ENCODE data around the gene POLR2I. TPM values are rescaled to one million over a fixed set of nuclear protein-coding genes. Genes with fewer than 3 reads are reported as not detected.
"Not testable (repeated sequence)": the region's sequence is repeated elsewhere in the genome, so short reads cannot be mapped to it uniquely, and the experiment has no call there.

POLR2I gene
- total RNA-seq, 2 experiments from 2014 or later: 51.2 to 56.4 TPM

DNA sequence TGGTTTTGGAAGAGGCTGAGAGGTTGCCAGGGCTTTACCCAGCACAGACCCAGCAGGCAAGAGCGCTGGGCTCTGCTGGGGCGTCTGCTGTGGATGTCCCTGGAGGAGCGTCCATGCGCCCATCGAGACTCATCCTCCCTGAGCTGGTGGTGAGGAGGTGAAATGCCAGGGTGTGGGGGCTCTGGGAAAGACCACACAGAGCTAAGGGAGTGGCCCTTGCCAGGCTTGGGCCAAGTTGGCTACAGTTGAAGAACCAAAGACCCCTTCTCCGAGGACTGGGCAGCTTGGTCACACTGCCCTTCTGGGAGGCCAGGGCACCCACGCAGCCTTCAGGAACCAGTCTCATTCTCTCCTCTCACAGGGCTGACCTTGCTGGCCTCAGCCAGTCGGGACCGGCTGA, 28.3 kb downstream of the POLR2I start:
- POLR2A ChIA-PET: no interaction called here
- H3K4me1 Mint-ChIP-seq: no peaks in the 10 kb centered on the region
- H3K27ac Mint-ChIP-seq: no peak overlapping the region
- no peak for DNase-seq
- H3K9me3 Mint-ChIP-seq: no peaks in the 10 kb centered on the region
- CTCF ChIA-PET: no interaction called here
- H3K36me3 Mint-ChIP-seq (ENCODE audit: low read depth): peaks cover 63% of the 10 kb centered on the region
- H3K4me3 Mint-ChIP-seq: no peak overlapping the region
- no peaks in the 10 kb centered on the region for H3K27me3 Mint-ChIP-seq

DNA sequence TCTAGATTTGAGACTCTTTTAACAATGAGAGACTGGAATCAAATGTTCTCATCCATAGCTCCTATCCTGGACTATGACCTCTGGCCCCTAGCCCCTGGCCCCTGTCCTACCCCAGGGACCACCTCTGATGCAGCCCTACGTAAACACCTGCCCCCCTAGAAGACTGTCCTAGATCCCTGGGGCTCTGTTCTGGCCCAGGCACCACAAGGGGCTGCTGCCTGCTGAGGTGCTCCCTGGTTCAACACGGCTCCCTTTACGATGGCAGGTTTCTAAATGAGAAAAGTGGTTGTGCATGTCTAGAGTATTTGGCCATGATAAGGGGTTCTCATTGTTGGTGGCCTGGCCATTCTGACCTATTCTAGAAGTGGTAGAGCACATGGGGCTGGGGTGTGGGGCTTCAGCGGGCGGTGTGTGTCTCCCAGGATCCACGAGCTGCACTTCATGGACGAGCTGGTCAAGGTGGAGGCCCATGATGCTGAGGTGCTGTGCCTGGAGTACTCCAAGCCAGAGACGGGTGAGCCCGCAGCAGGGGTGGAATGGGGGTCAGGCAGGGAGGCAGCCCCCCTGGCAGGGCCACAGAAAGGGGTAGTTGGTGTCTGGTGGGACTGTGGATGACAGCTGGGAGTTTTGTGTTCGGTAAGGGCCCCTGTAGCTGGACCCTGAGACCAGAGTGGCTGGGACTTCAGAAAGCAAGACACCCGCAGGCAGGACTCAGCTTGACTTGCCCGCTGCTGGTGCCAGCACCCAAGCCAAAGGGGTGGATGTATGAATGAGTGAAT, 30.3 kb downstream of the POLR2I start:
- Mint-ChIP-seq H3K4me3 (no peak overlapping the region), H3K4me1 (no peaks in the 10 kb centered on the region), H3K27me3 (no peaks in the 10 kb centered on the region), H3K36me3 (ENCODE audit: low read depth) (peaks cover 62% of the 10 kb centered on the region), H3K9me3 (no peaks in the 10 kb centered on the region), H3K27ac (no peak overlapping the region)
- ChIA-PET POLR2A (interaction anchor here (0.5 kb wide), 1 partner anchor 434 kb away, joined by 3 read pairs; no protein-coding TSS in a partner anchor), CTCF (interaction anchor here (0.8 to 1.2 kb wide), 2 partner anchors 31 to 65 kb away, joined by 3 read pairs; partner anchors contain the start of genes POLR2I and TBCB)
- no peak for DNase-seq

DNA sequence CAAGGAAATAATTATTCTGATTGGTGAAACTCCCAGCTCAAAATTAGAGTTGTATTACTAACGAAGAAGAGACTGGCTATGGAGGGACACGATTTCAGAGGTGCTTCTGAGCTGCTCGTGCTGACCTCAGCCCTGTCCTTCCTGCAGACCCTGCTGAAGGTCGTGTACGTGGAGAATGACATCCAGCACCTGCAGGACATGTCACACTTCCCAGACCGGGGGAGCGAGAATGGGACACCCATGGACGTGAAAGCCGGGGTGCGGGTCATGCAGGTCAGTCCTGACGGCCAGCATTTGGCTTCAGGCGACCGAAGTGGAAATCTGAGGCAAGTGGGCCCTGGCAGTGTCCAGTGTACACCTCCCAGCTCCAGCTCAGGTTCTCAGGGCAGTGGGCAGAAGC, 31.8 kb downstream of the POLR2I start:
- H3K36me3 Mint-ChIP-seq (ENCODE audit: low read depth): peaks cover 61% of the 10 kb centered on the region
- H3K4me3 Mint-ChIP-seq: no peak overlapping the region

DNA sequence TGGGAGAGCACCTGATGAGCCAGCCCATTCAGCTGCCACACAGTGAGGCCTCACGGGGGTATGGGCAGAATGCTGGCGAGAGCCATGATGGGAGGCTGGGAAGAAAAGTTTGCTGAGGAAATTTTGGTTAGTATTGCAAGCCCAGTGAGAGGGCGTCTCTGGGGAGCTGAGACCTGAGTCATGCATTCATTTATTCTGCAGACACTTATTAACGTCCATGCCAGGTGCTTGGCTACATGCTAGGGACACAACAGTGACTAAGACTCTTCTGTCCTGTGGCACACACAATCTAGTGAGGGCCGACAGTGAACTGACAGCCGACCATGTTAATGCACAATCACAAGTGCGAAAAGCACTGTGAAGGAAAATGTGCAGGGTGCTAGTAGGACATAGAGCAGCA, 32.8 kb downstream of the POLR2I start:
- CTCF ChIA-PET: no interaction called here
- Mint-ChIP-seq H3K36me3 (ENCODE audit: low read depth) (peaks cover 62% of the 10 kb centered on the region), H3K4me1 (no peaks in the 10 kb centered on the region), H3K4me3 (no peak overlapping the region), H3K27ac (no peak overlapping the region), H3K27me3 (no peaks in the 10 kb centered on the region), H3K9me3 (no peaks in the 10 kb centered on the region)
- POLR2A ChIA-PET: no interaction called here
- DNase-seq: no peak

More for the DNA sequence above, 31.8 kb downstream of the POLR2I start:
- H3K9me3 Mint-ChIP-seq: no peaks in the 10 kb centered on the region
- no peaks in the 10 kb centered on the region for H3K27me3 Mint-ChIP-seq
- POLR2A ChIA-PET: no interaction called here
- no peaks in the 10 kb centered on the region for H3K4me1 Mint-ChIP-seq
- no peak overlapping the region for H3K27ac Mint-ChIP-seq
- CTCF ChIA-PET: no interaction called here
- no peak for DNase-seq

DNA sequence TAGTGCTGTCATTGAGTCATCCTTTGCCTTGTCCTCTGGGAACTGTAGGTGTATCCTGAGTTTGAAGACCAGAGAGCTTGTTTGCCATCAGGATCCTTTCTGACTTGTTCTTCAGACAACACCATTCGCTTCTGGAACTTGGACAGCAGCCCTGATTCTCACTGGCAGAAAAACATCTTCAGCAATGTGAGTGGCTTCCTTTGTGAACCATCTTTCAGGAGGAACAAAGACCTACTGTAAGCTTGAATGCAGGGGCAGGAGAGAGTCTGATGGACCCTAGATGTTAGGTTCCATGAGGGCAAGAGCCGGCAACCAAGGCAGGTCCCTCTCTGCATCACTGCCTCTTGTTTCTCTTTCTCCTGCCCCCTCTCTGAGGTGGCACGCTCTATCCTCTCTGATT, 33.3 kb downstream of the POLR2I start:
- Mint-ChIP-seq H3K27me3 (no peaks in the 10 kb centered on the region), H3K4me1 (no peaks in the 10 kb centered on the region), H3K9me3 (no peaks in the 10 kb centered on the region), H3K4me3 (no peak overlapping the region), H3K36me3 (ENCODE audit: low read depth) (peaks cover 61% of the 10 kb centered on the region), H3K27ac (no peak overlapping the region)
- ChIA-PET POLR2A (no interaction called here), CTCF (no interaction called here)
- no peak for DNase-seq

DNA sequence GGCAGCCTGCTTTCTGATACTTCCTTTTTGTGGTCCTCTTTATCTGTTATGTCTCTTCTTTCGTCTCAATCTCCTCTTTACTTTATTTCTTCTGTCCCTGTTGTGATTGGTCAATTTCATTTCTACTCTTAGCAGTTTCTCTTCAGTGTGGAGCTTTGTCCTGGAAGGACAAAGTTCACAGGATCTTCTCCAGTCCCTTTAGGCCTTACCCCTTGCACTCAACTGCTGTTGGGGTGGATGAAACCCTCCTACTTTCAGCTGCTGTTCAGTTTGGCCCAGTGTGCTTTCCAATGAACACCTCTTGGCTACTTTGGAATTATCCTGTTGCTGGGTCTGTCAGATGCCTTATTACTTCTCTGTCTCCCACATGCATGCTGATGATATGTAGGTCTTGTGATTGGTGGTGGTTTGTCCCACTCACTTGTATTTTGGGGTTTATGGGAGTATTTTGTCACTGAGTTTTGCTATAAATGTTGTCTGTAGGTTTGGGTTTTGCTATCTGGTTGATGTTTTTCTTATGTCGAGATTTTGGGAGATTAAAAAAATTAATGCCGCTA, 35.2 kb downstream of the POLR2I start:
- peaks cover 54% of the 10 kb centered on the region for H3K36me3 Mint-ChIP-seq (ENCODE audit: low read depth)

DNA sequence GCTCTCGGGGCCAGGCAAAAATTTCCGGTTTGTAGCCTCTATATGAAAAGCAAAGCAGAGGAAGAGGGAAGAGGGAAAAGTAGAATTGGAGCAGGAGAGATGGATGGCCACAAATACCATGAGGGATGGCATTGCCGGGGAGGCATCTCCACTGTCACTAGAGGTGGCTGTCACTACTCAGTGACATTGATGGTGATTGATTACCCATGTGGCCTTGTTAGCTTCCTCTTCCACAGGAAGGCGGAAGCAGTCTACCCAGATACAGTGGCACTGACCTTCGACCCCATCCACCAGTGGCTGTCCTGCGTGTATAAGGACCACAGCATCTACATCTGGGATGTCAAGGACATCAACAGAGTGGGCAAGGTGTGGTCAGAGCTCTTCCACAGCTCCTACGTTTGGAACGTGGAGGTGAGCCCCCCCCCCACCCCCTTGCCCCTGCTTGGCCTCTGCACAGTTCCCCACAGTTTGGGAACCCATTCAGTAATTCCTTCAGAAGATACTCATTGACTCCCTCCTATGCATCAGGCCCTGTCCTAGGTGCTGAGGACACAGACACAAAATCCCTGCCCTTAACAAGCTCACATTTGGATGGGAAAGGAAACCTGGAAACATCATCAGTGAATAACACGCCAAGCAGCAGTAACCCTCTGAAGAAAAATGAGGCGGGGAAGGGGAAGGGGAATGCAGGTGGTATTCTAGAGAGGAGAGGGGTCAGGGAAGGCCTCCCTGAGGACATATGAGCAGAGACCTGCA, 41.4 kb downstream of the POLR2I start:
- no peaks in the 10 kb centered on the region for H3K9me3 Mint-ChIP-seq
- no peak overlapping the region for H3K4me3 Mint-ChIP-seq
- ChIA-PET CTCF (no interaction called here), POLR2A (no interaction called here)
- H3K27ac Mint-ChIP-seq: no peak overlapping the region
- peaks cover 48% of the 10 kb centered on the region for H3K36me3 Mint-ChIP-seq (ENCODE audit: low read depth)
- no peaks in the 10 kb centered on the region for H3K4me1 Mint-ChIP-seq
- no peak for DNase-seq
- H3K27me3 Mint-ChIP-seq: no peaks in the 10 kb centered on the region

More for the DNA sequence above, 35.2 kb downstream of the POLR2I start:
- DNase-seq: no peak
- ChIA-PET POLR2A (no interaction called here), CTCF (interaction anchor here (1.2 kb wide), 1 partner anchor 13 kb away, joined by 4 read pairs; no protein-coding TSS in a partner anchor)
- no peaks in the 10 kb centered on the region for H3K4me1 Mint-ChIP-seq
- no peak overlapping the region for H3K27ac Mint-ChIP-seq
- H3K27me3 Mint-ChIP-seq: no peaks in the 10 kb centered on the region
- no peaks in the 10 kb centered on the region for H3K9me3 Mint-ChIP-seq
- no peak overlapping the region for H3K4me3 Mint-ChIP-seq

DNA sequence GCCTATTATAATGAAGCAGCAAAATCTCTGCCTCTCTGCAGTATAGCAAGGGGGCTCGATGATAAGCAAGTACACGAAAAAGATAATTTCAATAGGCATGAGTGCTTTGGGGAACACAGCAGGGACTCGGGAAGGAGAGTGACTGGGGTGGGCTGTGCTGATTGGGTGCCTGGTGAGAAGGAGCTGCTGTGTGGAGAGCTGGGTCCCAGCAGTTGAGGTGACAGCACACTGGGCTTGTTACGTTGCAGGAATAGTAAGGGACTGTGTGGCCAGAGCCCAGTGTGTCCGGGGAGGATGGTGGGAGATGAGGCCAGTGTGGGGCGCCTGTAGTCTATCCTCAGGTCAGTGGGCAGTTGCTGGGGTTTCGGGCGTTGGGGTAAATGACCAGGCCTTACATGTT, 42.6 kb downstream of the POLR2I start:
- Mint-ChIP-seq H3K4me3 (no peak overlapping the region), H3K27ac (no peak overlapping the region), H3K27me3 (no peaks in the 10 kb centered on the region), H3K36me3 (ENCODE audit: low read depth) (peaks cover 55% of the 10 kb centered on the region), H3K4me1 (no peaks in the 10 kb centered on the region), H3K9me3 (no peaks in the 10 kb centered on the region)
- POLR2A ChIA-PET: no interaction called here
- DNase-seq: no peak
- CTCF ChIA-PET: interaction anchor here (0.7 kb wide), 1 partner anchor 10 kb away, joined by 3 read pairs; no protein-coding TSS in a partner anchor

DNA sequence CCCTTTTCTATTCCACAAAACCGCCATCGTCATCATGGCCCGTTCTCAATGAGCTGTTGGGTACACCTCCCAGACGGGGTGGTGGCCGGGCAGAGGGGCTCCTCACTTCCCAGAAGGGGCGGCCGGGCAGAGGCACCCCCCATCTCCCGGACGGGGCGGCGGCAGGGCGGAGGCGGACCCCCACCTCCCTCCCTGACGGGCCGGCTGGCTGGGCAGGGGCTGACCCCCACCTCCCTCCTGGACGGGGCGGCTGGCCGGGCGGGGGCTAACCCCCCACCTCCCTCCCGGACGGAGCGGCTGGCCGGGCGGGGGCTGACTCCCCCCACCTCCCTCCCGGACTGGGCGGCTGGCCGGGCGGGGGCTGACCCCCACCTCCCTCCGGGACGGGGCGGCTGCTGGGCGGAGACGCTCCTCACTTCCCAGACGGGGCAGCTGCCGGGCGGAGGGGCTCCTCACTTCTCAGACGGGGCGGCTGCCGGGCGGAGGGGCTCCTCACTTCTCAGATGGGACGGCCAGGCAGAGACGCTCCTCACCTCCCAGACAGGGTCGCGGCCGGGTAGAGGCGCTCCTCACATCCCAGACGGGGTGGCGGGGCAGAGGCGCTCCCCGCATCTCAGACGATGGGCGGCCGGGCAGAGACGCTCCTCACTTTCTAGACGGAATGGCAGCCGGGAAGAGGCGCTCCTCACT, 45.7 kb downstream of the POLR2I start:
- POLR2A ChIA-PET, H3K4me3 Mint-ChIP-seq, H3K27me3 Mint-ChIP-seq, H3K27ac Mint-ChIP-seq, CTCF ChIA-PET, H3K4me1 Mint-ChIP-seq, H3K9me3 Mint-ChIP-seq, DNase-seq: not testable (repeated sequence)
- peaks cover 55% of the 10 kb centered on the region for H3K36me3 Mint-ChIP-seq (ENCODE audit: low read depth)

DNA sequence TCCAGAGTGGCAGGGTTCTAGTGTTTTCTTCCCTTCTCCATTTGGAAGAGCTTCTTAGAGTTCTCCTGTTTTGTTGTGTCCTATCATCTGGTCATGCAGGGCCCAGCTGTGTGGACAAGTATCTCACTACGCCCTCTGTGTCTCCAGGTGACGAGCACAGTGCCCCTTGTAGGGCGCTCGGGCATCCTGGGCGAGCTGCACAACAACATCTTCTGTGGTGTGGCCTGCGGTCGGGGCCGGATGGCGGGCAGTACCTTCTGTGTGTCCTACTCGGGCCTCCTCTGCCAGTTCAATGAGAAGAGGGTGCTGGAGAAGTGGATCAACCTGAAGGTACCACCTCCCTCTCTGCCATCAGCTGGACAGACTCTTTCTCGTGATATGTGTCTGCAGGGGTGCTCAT, 47.0 kb downstream of the POLR2I start:
- CTCF ChIA-PET: interaction anchor here (0.9 to 1.7 kb wide), 3 partner anchors 11 to 38 kb away, joined by 3 to 4 read pairs (median 3); no protein-coding TSS in a partner anchor

DNA sequence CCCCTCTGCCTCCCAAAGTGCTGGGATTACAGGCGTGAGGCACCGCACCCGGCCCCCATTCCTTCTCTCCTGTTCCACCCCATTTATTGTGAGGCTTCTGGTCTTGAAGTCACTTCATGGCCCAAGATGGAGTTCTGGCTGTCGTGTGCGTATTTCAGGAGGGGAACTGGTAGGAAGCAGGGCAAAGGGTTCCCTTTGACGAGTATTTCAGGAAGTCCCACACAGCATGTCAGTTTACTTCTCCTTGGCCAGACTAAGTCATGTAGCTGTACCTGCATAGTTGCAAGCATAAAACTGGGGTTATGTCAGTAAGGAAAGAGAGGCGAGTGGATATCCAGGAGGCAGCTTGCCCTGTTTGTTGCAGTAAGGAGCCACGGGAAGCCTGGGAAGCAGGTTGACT, 49.8 kb downstream of the POLR2I start:
- no peak for DNase-seq
- POLR2A ChIA-PET: no interaction called here
- Mint-ChIP-seq H3K9me3 (no peaks in the 10 kb centered on the region), H3K27me3 (no peaks in the 10 kb centered on the region), H3K36me3 (ENCODE audit: low read depth) (peaks cover 46% of the 10 kb centered on the region), H3K4me1 (no peaks in the 10 kb centered on the region), H3K4me3 (no peak overlapping the region), H3K27ac (no peak overlapping the region)
- CTCF ChIA-PET: no interaction called here

More for the DNA sequence above, 47.0 kb downstream of the POLR2I start:
- Mint-ChIP-seq H3K4me1 (no peaks in the 10 kb centered on the region), H3K27ac (no peak overlapping the region), H3K4me3 (no peak overlapping the region), H3K9me3 (no peaks in the 10 kb centered on the region), H3K36me3 (ENCODE audit: low read depth) (peaks cover 53% of the 10 kb centered on the region), H3K27me3 (no peaks in the 10 kb centered on the region)
- POLR2A ChIA-PET: no interaction called here
- DNase-seq: no peak
